ENCODE results near the gene WNK2.

DNA sequence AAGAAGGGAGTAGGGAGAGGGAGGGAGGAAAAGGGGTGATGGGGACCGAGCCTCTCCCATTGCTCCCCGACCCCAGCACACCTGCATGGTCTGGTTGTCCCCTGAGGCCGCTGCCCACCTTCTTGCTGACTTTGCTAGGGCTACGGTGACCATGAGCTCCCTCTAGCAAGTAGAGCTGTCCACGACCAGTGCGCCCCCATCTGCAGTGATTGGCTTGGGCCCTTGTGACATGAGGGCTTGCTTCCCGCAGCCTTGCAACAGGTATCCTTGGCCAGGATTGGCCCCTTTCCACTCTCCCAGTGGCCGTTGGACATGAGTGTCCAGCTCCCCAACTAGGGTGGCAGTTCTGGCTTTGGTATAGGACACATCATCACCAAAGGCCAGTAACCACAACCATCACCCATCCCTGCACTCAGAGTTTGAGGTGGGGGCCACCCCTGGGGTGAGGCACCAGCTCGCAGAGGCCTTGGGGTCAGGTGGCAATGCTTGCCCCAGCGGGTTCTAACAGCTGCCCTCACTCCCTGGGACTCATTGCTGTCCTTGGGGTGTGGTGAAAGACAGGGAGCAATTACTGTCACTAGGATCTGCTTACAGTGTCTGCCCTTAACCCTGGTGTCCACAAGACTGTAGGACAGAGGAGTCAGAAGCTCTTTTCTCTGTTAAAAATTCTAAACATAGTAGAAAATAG is 32.7 kb upstream of the WNK2 start:
- TF ChIP-seq POLR2AphosphoS5 (IDR thresholded peaks at IDR 0.05; ENCODE audit: low read depth) (no peak), REST (IDR thresholded peaks at IDR 0.05; ENCODE audit: insufficient replicate concordance, low read depth) (no peak), SPI1 (IDR thresholded peaks at IDR 0.05; ENCODE audit: borderline replicate concordance, low read depth) (no peak)
- TF ChIP-seq, protein P1, sequence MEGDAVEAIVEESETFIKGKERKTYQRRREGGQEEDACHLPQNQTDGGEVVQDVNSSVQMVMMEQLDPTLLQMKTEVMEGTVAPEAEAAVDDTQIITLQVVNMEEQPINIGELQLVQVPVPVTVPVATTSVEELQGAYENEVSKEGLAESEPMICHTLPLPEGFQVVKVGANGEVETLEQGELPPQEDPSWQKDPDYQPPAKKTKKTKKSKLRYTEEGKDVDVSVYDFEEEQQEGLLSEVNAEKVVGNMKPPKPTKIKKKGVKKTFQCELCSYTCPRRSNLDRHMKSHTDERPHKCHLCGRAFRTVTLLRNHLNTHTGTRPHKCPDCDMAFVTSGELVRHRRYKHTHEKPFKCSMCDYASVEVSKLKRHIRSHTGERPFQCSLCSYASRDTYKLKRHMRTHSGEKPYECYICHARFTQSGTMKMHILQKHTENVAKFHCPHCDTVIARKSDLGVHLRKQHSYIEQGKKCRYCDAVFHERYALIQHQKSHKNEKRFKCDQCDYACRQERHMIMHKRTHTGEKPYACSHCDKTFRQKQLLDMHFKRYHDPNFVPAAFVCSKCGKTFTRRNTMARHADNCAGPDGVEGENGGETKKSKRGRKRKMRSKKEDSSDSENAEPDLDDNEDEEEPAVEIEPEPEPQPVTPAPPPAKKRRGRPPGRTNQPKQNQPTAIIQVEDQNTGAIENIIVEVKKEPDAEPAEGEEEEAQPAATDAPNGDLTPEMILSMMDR (IDR thresholded peaks at IDR 0.05; ENCODE audit: insufficient read depth, low read length) = no peak

Data from HL-60 (cell line).